Measurements from ENCODE around the gene SACM1L.
"Not testable (repeated sequence)": the region's sequence is repeated elsewhere in the genome, so short reads cannot be mapped to it uniquely, and the experiment has no call there.

Gene SACM1L

GRCh38 chr3:45681221-45681620 lies 8.0 kb upstream of the SACM1L start:
- DNase-seq (ENCODE audit: low spot score): no peak
- TF ChIP-seq, protein P1, sequence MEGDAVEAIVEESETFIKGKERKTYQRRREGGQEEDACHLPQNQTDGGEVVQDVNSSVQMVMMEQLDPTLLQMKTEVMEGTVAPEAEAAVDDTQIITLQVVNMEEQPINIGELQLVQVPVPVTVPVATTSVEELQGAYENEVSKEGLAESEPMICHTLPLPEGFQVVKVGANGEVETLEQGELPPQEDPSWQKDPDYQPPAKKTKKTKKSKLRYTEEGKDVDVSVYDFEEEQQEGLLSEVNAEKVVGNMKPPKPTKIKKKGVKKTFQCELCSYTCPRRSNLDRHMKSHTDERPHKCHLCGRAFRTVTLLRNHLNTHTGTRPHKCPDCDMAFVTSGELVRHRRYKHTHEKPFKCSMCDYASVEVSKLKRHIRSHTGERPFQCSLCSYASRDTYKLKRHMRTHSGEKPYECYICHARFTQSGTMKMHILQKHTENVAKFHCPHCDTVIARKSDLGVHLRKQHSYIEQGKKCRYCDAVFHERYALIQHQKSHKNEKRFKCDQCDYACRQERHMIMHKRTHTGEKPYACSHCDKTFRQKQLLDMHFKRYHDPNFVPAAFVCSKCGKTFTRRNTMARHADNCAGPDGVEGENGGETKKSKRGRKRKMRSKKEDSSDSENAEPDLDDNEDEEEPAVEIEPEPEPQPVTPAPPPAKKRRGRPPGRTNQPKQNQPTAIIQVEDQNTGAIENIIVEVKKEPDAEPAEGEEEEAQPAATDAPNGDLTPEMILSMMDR (IDR thresholded peaks at IDR 0.05; ENCODE audit: extremely low read depth, missing control alignments): no peak

DNA sequence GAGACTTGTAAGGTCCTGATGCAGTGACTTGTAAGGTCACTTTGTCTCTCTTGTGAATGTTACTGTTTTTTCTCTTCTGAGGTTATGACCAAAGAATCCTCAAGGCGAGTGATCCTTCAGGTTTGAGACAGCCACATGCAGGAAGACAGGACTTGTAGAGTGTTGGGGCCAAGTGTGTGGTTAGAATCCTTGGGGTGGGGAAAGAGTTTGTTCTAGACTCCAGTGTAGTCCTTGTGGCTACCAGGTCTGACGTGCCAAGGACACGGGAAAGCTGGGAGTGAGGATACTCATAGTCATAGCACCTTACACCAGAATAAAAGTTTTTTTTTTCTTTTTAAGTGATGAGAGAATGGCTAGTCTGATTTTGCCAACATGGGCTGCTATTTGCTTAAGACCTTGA lies 7.3 kb upstream of the SACM1L start:
- TF ChIP-seq, protein P1 (IDR thresholded peaks at IDR 0.05; ENCODE audit: extremely low read depth, missing control alignments): no peak
- DNase-seq (ENCODE audit: low spot score): no peak

GRCh38 chr3:45682311-45682710 lies 6.9 kb upstream of the SACM1L start:
- TF ChIP-seq, protein P1 (IDR thresholded peaks at IDR 0.05; ENCODE audit: extremely low read depth, missing control alignments): no peak

GRCh38 chr3:45682786-45683185 lies 6.4 kb upstream of the SACM1L start:
- TF ChIP-seq, protein P1 (IDR thresholded peaks at IDR 0.05; ENCODE audit: extremely low read depth, missing control alignments): no peak
- DNase-seq (ENCODE audit: low spot score): no peak

More at GRCh38 chr3:45682311-45682710, 6.9 kb upstream of the SACM1L start:
- DNase-seq (ENCODE audit: low spot score): no peak

DNA sequence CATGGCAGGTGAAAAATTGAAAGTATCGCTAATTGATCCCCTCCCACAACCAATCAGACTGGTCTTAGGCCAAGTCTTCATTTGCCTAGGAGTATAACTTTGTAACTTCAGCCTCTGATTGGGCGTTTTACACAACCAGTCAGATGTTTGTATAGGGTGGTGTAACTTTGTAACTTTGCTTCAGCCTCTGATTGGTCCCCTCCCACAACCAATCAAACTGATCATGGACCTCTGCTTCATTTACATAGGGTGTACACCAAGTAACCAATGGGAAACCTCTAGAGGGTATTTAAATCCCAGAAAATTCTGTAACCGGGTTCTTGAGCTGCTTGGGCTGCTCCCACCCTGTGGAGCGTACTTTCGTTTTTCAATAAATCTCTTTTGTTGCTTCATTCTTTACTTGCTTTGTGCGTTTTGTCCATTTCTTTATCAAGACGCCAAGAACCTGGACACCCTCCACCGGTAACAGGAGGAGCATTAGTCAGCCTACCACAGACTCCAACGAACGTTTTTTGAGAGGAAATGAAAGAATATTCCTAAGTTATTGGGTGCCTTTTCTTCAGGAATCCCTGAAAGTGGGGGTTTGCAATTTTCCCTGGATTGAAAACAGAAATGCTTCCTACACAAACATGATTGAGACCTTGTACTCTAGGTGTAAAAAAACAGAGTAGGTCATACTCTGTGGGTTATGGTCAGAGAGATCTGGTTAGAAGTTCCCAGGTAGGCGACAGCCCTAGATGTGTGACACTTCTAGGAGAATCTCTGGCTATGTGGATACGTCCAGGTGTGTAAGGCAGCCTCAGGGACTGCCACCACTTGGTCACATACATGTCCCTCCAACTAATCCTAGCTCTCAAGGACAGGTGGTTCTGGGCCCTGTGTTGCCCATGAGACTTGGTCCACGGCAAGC lies 5.5 kb upstream of the SACM1L start:
- no peak for DNase-seq (ENCODE audit: low spot score)
- TF ChIP-seq, protein P1 (IDR thresholded peaks at IDR 0.05; ENCODE audit: extremely low read depth, missing control alignments): no peak

DNA sequence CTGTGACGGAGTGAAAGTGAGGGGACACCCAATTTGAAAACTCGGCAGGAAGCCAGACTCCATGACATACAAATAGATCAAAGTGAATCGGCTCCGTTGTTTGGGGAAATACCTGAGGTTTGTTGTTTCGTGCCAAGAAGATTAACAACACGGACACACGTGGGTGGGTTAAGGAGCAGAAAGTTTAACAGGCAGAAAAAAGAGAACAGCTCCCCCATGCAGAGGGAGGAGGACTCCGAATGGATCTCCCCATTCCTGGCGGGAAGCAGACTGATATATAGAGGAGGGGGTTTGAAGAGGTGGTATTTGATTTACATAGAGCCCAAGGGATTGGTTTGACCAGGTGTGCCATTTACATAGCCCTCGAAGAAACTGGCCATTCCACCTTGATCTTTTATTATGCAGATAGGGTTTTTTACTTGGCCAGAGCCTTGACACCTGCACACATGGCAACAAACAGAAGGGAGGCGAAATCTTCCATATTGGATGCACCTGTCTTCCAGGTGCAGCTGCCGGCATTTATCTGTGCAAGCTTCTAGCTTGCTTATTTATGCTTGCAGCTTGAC lies 4.8 kb upstream of the SACM1L start:
- TF ChIP-seq, protein P1 (IDR thresholded peaks at IDR 0.05; ENCODE audit: extremely low read depth, missing control alignments): no peak
- no peak for DNase-seq (ENCODE audit: low spot score)

GRCh38 chr3:45685722-45686121 lies 3.5 kb upstream of the SACM1L start:
- DNase-seq (ENCODE audit: low spot score): not testable (repeated sequence)

Data from GM20000 (cell line).